PC-9 (cell line): Measurements from ENCODE around the gene SYNRG. TPM values are rescaled to one million over a fixed set of nuclear protein-coding genes. Genes with fewer than 3 reads are reported as not detected.

ENCODE experiments used
- BruUV-seq: library from RNA; stranded (reverse); fragments of 400-500 nt; replicated peaks from 2 replicates; lab custom pipeline; 2021; lab: Mats Ljungman, UMichigan
- CTCF ChIA-PET: fragments of 300-600 bp; sonication (Branson Sonifier 250); formaldehyde crosslinking; loops from one replicate; lab custom pipeline; 2022; ENCODE audit warnings: antibody characterized with exemption; lab: Charles Lee
- POLR2A ChIA-PET: fragments of 300-600 bp; sonication (Branson Sonifier 250); formaldehyde crosslinking; loops from one replicate; lab custom pipeline; 2022; ENCODE audit warnings: antibody characterized with exemption; ENCODE audit not compliant: unreplicated experiment; lab: Charles Lee
- DNase-seq, 2 experiments: peaks; one replicate each; pipeline versions ENCODE4 v3.0.0 to v3.0.0-alpha.2; 2015 to 2022; ENCODE audit warnings: mixed read lengths in 1 of 2
- H2AFZ ChIP-seq: fragments of 200-600 bp; sonication (generic); 2 replicates; pipeline ENCODE4 v1.8.1; 2017; ENCODE audit warnings: antibody characterized with exemption
- H3F3A ChIP-seq: fragments of 200-600 bp; sonication (generic); 2 replicates; pipeline ENCODE4 v1.8.1; 2017; ENCODE audit warnings: antibody characterized with exemption, mild to moderate bottlenecking, low read depth; ENCODE audit not compliant: insufficient read depth
- H3K27ac ChIP-seq: fragments of 200-600 bp; sonication (generic); 2 replicates; pipeline ENCODE4 v1.6.1; 2016; ENCODE audit warnings: mixed run types
- H3K27me3 ChIP-seq: fragments of 200-600 bp; sonication (generic); 2 replicates; pipeline ENCODE4 v1.6.1; 2016; ENCODE audit warnings: low read depth, mixed run types; ENCODE audit not compliant: insufficient read depth
- H3K36me3 ChIP-seq: fragments of 200-600 bp; sonication (generic); 2 replicates; pipeline ENCODE4 v1.6.1; 2016; ENCODE audit warnings: low read depth, mixed run types
- H3K4me1 ChIP-seq: fragments of 200-600 bp; sonication (generic); replicated peaks from 2 replicates; pipeline ENCODE4 v1.6.1; 2016; ENCODE audit warnings: mixed run types; ENCODE audit not compliant: insufficient read depth
- H3K4me2 ChIP-seq: fragments of 200-600 bp; sonication (generic); 2 replicates; pipeline ENCODE4 v1.6.1; 2017; ENCODE audit warnings: mixed run types
- H3K4me3 ChIP-seq: fragments of 200-600 bp; sonication (generic); 2 replicates; pipeline ENCODE4 v1.6.1; 2016; ENCODE audit warnings: mixed run types
- H3K79me2 ChIP-seq: fragments of 200-600 bp; sonication (generic); 2 replicates; pipeline ENCODE4 v1.6.1; 2017; ENCODE audit warnings: low read depth, mixed run types
- H3K9me2 ChIP-seq: fragments of 200-600 bp; sonication (generic); 2 replicates; pipeline ENCODE4 v1.8.1; 2017; ENCODE audit warnings: mild to moderate bottlenecking; ENCODE audit not compliant: insufficient read depth
- H3K9me3 ChIP-seq: fragments of 200-600 bp; sonication (generic); 2 replicates; pipeline ENCODE4 v1.8.1; 2016; ENCODE audit warnings: low read depth; ENCODE audit not compliant: insufficient read depth
- H4K20me1 ChIP-seq: fragments of 200-600 bp; sonication (generic); 2 replicates; pipeline ENCODE4 v1.8.1; 2017; ENCODE audit not compliant: insufficient read depth
- EZH2 ChIP-seq: fragments of 200-600 bp; sonication (generic); IDR thresholded peaks from 2 replicates; pipeline ENCODE4 v1.8.0; 2017; ENCODE audit warnings: antibody characterized with exemption, low read depth
- intact Hi-C: fragments of 100-400 bp; cut with micrococcal nuclease; formaldehyde crosslinking; loops from one replicate; pipeline ENCODE4 v1.10.0; 2022; ENCODE audit not compliant: unreplicated experiment
- total RNA-seq: library from RNA; stranded (reverse); gene quantifications from 2 replicates; pipeline ENCODE4 v1.2.3, GENCODE V29; 2021
- TF ChIP-seq, protein P1 (sequence below): fragments of 200-600 bp; sonication (generic); conservative IDR thresholded peaks from 2 replicates; pipeline ENCODE4 v1.6.1; 2017; ENCODE audit warnings: mixed run types, antibody characterized with exemption, mild to moderate bottlenecking, moderate library complexity

Gene SYNRG
- total RNA-seq, 1 experiment from 2014 or later: 28.9 TPM

- TF ChIP-seq, protein P1, sequence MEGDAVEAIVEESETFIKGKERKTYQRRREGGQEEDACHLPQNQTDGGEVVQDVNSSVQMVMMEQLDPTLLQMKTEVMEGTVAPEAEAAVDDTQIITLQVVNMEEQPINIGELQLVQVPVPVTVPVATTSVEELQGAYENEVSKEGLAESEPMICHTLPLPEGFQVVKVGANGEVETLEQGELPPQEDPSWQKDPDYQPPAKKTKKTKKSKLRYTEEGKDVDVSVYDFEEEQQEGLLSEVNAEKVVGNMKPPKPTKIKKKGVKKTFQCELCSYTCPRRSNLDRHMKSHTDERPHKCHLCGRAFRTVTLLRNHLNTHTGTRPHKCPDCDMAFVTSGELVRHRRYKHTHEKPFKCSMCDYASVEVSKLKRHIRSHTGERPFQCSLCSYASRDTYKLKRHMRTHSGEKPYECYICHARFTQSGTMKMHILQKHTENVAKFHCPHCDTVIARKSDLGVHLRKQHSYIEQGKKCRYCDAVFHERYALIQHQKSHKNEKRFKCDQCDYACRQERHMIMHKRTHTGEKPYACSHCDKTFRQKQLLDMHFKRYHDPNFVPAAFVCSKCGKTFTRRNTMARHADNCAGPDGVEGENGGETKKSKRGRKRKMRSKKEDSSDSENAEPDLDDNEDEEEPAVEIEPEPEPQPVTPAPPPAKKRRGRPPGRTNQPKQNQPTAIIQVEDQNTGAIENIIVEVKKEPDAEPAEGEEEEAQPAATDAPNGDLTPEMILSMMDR: no peak
- no peak for TF ChIP-seq EZH2
- Histone ChIP-seq H3K36me3 (0 out of 2 replicates have a peak, but pooled peaks cover 17% of the 10 kb centered on the region), H3F3A (peaks cover 15% of the 10 kb centered on the region), H3K79me2 (peaks cover 44% of the 10 kb centered on the region), H4K20me1 (peaks cover 6% of the 10 kb centered on the region; the same call in 1 of the 2 replicates), H3K9me2 (no peaks in the 10 kb centered on the region), H3K4me3 (peak overlapping the region; percentile 89), H3K27ac (peak overlapping the region; percentile 23), H3K4me1 (peaks cover 16% of the 10 kb centered on the region), H3K9me3 (no peaks in the 10 kb centered on the region), H3K4me2 (peak overlapping the region; percentile 79), H3K27me3 (no peaks in the 10 kb centered on the region), H2AFZ (peak overlapping the region; percentile 96)
- intact Hi-C loops: no loop called here
- BruUV-seq: TSS peak; percentile 37
- CTCF ChIA-PET: no interaction called here
- DNase-seq: no peak
- POLR2A ChIA-PET: interaction anchor here (0.6 kb wide), 1 partner anchor 14 kb away, joined by 3 read pairs; no protein-coding TSS in a partner anchor
Observed at GRCh38 chr17:37608351-37609169, 658 bp downstream of the SYNRG start.

DNA sequence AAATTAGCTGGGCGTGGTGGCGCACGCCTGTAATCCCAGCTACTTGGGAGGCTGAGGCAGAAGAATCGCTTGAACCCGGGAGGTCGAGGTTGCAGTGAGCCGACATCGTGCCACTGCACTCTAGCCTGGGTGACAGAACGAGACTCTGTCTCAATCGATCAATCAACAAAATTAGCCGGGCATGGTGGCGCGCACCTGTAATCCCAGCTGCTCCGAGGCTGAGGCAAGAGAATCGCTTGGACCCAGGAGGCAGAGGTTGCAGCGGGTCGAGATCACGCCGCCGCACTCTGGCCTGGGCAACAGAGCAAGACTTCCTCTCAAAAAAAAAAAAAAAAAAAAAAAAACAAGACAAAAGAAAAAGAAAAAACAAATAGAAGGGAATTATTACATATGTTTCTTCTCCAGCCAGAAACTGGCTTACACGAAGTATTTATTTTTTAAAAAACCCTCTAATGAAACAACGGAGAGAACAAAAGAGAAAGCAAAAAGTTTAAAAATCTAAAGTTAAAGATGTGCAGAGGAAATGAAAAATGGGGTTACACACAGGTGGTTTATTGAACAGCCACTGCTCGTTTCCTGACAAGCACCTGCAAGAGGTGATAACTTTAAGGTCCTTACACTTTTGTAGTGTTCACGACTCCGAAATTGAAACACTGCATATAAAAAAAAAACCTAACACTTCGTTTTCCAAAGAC, 1.4 kb downstream of the SYNRG start:
- 0 out of 2 replicates have a peak, but pooled peaks cover 12% of the 10 kb centered on the region for H3K36me3 ChIP-seq
- peak overlapping the region; percentile 89 for H3K4me3 ChIP-seq
- intact Hi-C loops: no loop called here
- no peaks in the 10 kb centered on the region for H3K9me2 ChIP-seq
- H3K9me3 ChIP-seq: no peaks in the 10 kb centered on the region
- peaks cover 16% of the 10 kb centered on the region for H3K4me1 ChIP-seq
- no TSS peak for BruUV-seq
- TF ChIP-seq EZH2: no peak
- TF ChIP-seq, protein P1: no peak
- ChIA-PET CTCF (no interaction called here), POLR2A (no interaction called here)
- H3K4me2 ChIP-seq: peak overlapping the region; percentile 79
- H4K20me1 ChIP-seq: peaks cover 6% of the 10 kb centered on the region; the same call in 1 of the 2 replicates
- H3F3A ChIP-seq: peaks cover 15% of the 10 kb centered on the region
- peak overlapping the region; percentile 23; the same call in 1 of the 2 replicates for H3K27ac ChIP-seq
- H3K27me3 ChIP-seq: no peaks in the 10 kb centered on the region
- peaks cover 44% of the 10 kb centered on the region for H3K79me2 ChIP-seq
- DNase-seq: no peak
- H2AFZ ChIP-seq: peak overlapping the region; percentile 96

GRCh38 chr17:37605813-37606505, 3.3 kb downstream of the SYNRG start:
- no TSS peak for BruUV-seq
- ChIA-PET CTCF (interaction anchor here (0.5 to 0.6 kb wide), 2 partner anchors 36 to 232 kb away, joined by 5 to 7 read pairs; no protein-coding TSS in a partner anchor), POLR2A (interaction anchor here (0.6 kb wide), 1 partner anchor 200 kb away, joined by 6 read pairs; no protein-coding TSS in a partner anchor)
- no peak overlapping the region for H2AFZ ChIP-seq
- H3K9me2 ChIP-seq: no peaks in the 10 kb centered on the region
- no peaks in the 10 kb centered on the region for H3K27me3 ChIP-seq
- TF ChIP-seq EZH2: no peak
- TF ChIP-seq, protein P1: no peak
- H3K79me2 ChIP-seq: peaks cover 49% of the 10 kb centered on the region
- peaks cover 16% of the 10 kb centered on the region for H3K4me1 ChIP-seq
- H3K27ac ChIP-seq: no peak overlapping the region
- H3K4me2 ChIP-seq: no peak overlapping the region
- H3F3A ChIP-seq: peaks cover 15% of the 10 kb centered on the region
- 0 out of 2 replicates have a peak, but pooled peaks cover 11% of the 10 kb centered on the region for H3K36me3 ChIP-seq
- H3K4me3 ChIP-seq: no peak overlapping the region
- intact Hi-C loops: no loop called here
- DNase-seq: no peak
- peaks cover 6% of the 10 kb centered on the region; the same call in 1 of the 2 replicates for H4K20me1 ChIP-seq
- no peaks in the 10 kb centered on the region for H3K9me3 ChIP-seq
